Caco-2 (cell line): ENCODE data around the gene HSCB. TPM values are rescaled to one million over a fixed set of nuclear protein-coding genes. Genes with fewer than 3 reads are reported as not detected.
"Not testable (repeated sequence)": the region's sequence is repeated elsewhere in the genome, so short reads cannot be mapped to it uniquely, and the experiment has no call there.

Experiments used
- BruUV-seq: library from RNA; stranded (reverse); fragments of 400-500 nt; replicated peaks from 2 replicates; lab custom pipeline; 2021; lab: Mats Ljungman, UMichigan
- CTCF ChIA-PET: fragments of 300-600 bp; sonication (Branson Sonifier 250); formaldehyde crosslinking; loops from one replicate; lab custom pipeline; 2022; ENCODE audit warnings: antibody characterized with exemption; lab: Charles Lee
- POLR2A ChIA-PET: fragments of 300-600 bp; sonication (Branson Sonifier 250); formaldehyde crosslinking; loops from one replicate; lab custom pipeline; 2022; ENCODE audit warnings: antibody characterized with exemption; lab: Charles Lee
- DNase-seq, 2 experiments: peaks; one replicate each; pipeline versions ENCODE4 v3.0.0 to v3.0.0-alpha.2; 2020 to 2022
- H3K27me3 ChIP-seq: replicated peaks from 2 replicates; pipeline ENCODE4 v1.6.0; 2011; ENCODE audit warnings: low read length; ENCODE audit not compliant: control insufficient read depth, insufficient read depth
- H3K36me3 ChIP-seq: 2 replicates; pipeline ENCODE4 v1.5.1; 2011; ENCODE audit warnings: low read length; ENCODE audit not compliant: control insufficient read depth, insufficient read depth
- H3K4me1 ChIP-seq: fragments of 250-450 bp; sonication (Bioruptor Pico); 2 replicates; pipeline ENCODE4 v1.5.1; 2020; ENCODE audit warnings: mild to moderate bottlenecking
- H3K4me3 ChIP-seq: 2 replicates; pipeline ENCODE4 v1.5.1; 2011; ENCODE audit warnings: low read depth, mild to moderate bottlenecking, control low read depth, low read length
- H3K9me3 ChIP-seq: fragments of 250-450 bp; sonication (Bioruptor Pico); 2 replicates; pipeline ENCODE4 v1.5.1; 2020; ENCODE audit warnings: mild to moderate bottlenecking, moderate library complexity
- H3K27ac Mint-ChIP-seq: one replicate; pipeline ENCODE4 v1.8.0; 2022; ENCODE audit warnings: mixed read lengths; ENCODE audit not compliant: unreplicated experiment
- H3K27me3 Mint-ChIP-seq: one replicate; pipeline ENCODE4 v1.8.0; 2022; ENCODE audit warnings: mixed read lengths; ENCODE audit not compliant: insufficient read depth, unreplicated experiment
- H3K36me3 Mint-ChIP-seq: one replicate; pipeline ENCODE4 v1.8.0; 2022; ENCODE audit warnings: mild to moderate bottlenecking, mixed read lengths; ENCODE audit not compliant: insufficient read depth, unreplicated experiment
- H3K4me1 Mint-ChIP-seq: one replicate; pipeline ENCODE4 v1.8.0; 2022; ENCODE audit warnings: low read depth, mixed read lengths; ENCODE audit not compliant: unreplicated experiment
- H3K4me3 Mint-ChIP-seq: one replicate; pipeline ENCODE4 v1.8.0; 2022; ENCODE audit warnings: mild to moderate bottlenecking, moderate library complexity, mixed read lengths; ENCODE audit not compliant: unreplicated experiment
- H3K9me3 Mint-ChIP-seq: one replicate; pipeline ENCODE4 v1.8.0; 2022; ENCODE audit warnings: mixed read lengths; ENCODE audit not compliant: unreplicated experiment
- intact Hi-C: fragments of 100-400 bp; cut with micrococcal nuclease; formaldehyde crosslinking; loops from one replicate; pipeline ENCODE4 v1.10.0; 2022; ENCODE audit not compliant: unreplicated experiment
- total RNA-seq: library from RNA; stranded (reverse); gene quantifications from 2 replicates; pipeline ENCODE4 v1.2.3, GENCODE V29; 2022
- TF ChIP-seq, protein P1 (sequence below), 2 experiments: fragments of 200-600 bp in 1 of 2; IDR thresholded peaks; 1 replicate in 1 of 2; 2 replicates in 1 of 2; pipeline versions ENCODE4 v1.5.1 to v1.8.0; 2011 to 2022; ENCODE audit warnings: antibody characterized with exemption in 1 of 2, control low read depth in 1 of 2, inconsistent platforms in 1 of 2, low read depth in 1 of 2, low read length in 1 of 2, mild to moderate bottlenecking in 1 of 2, moderate library complexity in 1 of 2; ENCODE audit not compliant: insufficient read depth in 1 of 2, severe bottlenecking in 1 of 2, unreplicated experiment in 1 of 2

Gene HSCB
- total RNA-seq, 1 experiment from 2014 or later, result 8.2 TPM

DNA sequence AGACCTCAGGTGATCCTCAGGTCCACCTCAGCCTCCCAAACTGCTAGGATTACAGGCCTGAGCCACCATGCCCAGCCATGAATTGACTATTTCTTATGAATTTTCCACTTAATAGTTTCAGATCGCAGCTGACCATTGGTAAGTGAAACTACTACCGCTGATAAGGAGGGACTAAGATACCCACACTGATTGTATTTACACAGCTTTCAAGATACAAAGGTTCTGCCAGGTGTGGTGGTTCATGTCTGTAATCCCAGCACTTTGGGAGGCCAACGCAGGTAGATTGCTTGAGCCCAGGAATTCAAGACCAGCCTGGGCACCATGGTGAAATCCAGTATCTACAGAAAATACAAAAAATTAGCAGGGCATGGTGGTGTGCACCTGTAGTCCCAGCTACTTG, 4.1 kb upstream of the HSCB start:
- H3K36me3 ChIP-seq, result 0 out of 2 replicates have a peak, but pooled peaks cover 1% of the 10 kb centered on the region
- no TSS peak for BruUV-seq
- ChIA-PET POLR2A (no interaction called here), CTCF (no interaction called here)
- Mint-ChIP-seq H3K9me3 (no peaks in the 10 kb centered on the region), H3K4me3 (no peak overlapping the region), H3K4me1 (peaks cover 3% of the 10 kb centered on the region), H3K27me3 (no peaks in the 10 kb centered on the region), H3K36me3 (peaks cover 31% of the 10 kb centered on the region), H3K27ac (no peak overlapping the region)
- no peak for DNase-seq
- intact Hi-C loops, result no loop called here
- no peaks in the 10 kb centered on the region for H3K9me3 ChIP-seq
- H3K4me3 ChIP-seq, result no peak overlapping the region
- TF ChIP-seq, protein P1, sequence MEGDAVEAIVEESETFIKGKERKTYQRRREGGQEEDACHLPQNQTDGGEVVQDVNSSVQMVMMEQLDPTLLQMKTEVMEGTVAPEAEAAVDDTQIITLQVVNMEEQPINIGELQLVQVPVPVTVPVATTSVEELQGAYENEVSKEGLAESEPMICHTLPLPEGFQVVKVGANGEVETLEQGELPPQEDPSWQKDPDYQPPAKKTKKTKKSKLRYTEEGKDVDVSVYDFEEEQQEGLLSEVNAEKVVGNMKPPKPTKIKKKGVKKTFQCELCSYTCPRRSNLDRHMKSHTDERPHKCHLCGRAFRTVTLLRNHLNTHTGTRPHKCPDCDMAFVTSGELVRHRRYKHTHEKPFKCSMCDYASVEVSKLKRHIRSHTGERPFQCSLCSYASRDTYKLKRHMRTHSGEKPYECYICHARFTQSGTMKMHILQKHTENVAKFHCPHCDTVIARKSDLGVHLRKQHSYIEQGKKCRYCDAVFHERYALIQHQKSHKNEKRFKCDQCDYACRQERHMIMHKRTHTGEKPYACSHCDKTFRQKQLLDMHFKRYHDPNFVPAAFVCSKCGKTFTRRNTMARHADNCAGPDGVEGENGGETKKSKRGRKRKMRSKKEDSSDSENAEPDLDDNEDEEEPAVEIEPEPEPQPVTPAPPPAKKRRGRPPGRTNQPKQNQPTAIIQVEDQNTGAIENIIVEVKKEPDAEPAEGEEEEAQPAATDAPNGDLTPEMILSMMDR (IDR thresholded peaks at IDR 0.05; ENCODE audit: insufficient read depth in 1 of 2, low read depth in 1 of 2, low read length in 1 of 2, severe bottlenecking in 1 of 2, unreplicated experiment in 1 of 2), result no peak
- no peaks in the 10 kb centered on the region for H3K27me3 ChIP-seq
- H3K4me1 ChIP-seq, result 0 out of 2 replicates have a peak, but pooled peaks cover 5% of the 10 kb centered on the region

DNA sequence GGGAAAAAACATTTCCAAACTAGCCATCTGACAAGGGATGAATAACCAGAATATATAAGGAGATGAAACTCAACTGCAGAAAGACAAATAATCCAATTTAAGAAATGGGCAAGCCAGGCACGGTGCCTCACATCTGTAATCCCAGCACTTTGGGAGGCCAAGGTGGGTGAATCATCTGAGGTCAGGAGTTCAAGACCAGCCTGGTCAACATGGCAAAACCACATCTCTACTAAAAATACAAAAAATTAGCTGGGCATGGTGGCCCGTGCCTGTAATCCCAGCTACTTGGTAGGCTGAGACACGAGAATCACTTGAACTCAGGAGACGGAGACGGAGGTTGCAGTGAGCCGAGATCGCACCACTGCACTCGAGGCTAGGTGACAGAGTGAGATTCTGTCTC, 3.0 kb upstream of the HSCB start:
- H3K9me3 ChIP-seq, H3K9me3 Mint-ChIP-seq, DNase-seq, H3K27ac Mint-ChIP-seq, H3K4me3 Mint-ChIP-seq, H3K36me3 ChIP-seq, CTCF ChIA-PET, H3K4me3 ChIP-seq, BruUV-seq, intact Hi-C loops, H3K4me1 ChIP-seq, H3K27me3 ChIP-seq, H3K27me3 Mint-ChIP-seq: not testable (repeated sequence)
- POLR2A ChIA-PET, result interaction anchor here (0.6 kb wide), 1 partner anchor 61 kb away, joined by 3 read pairs; no protein-coding TSS in a partner anchor
- peaks cover 23% of the 10 kb centered on the region for H3K36me3 Mint-ChIP-seq
- peaks cover 14% of the 10 kb centered on the region for H3K4me1 Mint-ChIP-seq

DNA sequence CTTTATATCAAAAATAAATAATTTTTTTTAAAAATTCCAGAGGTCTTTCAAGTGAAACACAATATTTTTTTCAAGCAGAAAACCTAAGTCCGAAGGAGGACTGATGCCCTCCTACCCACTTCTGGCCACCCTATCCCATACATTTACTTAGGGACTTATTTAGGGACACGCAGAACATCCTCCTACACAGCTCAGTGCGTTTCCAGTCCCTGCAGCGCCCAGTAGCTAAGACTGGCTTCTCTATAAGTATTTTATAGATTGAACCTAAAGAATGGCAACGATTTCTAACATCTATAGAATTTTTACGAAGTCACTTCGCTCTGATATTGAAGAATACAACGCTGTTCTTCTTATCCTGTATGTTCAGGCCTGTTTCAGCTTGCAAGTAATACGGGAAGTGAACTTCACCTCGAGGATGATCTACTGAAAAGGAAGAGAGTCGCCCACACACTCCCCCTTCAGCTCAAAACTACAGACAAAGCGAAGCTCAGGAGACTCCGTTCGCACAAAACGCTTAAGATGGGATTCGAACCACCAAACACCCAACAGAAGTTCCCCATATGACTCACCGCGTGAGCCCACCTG, 547 bp upstream of the HSCB start:
- peak overlapping the region; percentile 44 for H3K4me3 ChIP-seq
- CTCF ChIA-PET, result interaction anchor here (0.9 kb wide), 1 partner anchor 31 kb away, joined by 4 read pairs; the partner anchor contains the start of gene CCDC117
- TF ChIP-seq, protein P1 (IDR thresholded peaks at IDR 0.05; ENCODE audit: insufficient read depth in 1 of 2, low read depth in 1 of 2, low read length in 1 of 2, severe bottlenecking in 1 of 2, unreplicated experiment in 1 of 2), result no peak
- Mint-ChIP-seq H3K4me1 (peaks cover 14% of the 10 kb centered on the region), H3K27me3 (no peaks in the 10 kb centered on the region), H3K36me3 (peaks cover 34% of the 10 kb centered on the region), H3K9me3 (no peaks in the 10 kb centered on the region), H3K4me3 (peak overlapping the region; percentile 90), H3K27ac (peak overlapping the region; percentile 77)
- H3K9me3 ChIP-seq, result no peaks in the 10 kb centered on the region
- BruUV-seq, result TSS peak; percentile 80
- DNase-seq, result no peak
- 0 out of 2 replicates have a peak, but pooled peaks cover 5% of the 10 kb centered on the region for H3K4me1 ChIP-seq
- no peaks in the 10 kb centered on the region for H3K36me3 ChIP-seq
- POLR2A ChIA-PET, result interaction anchor here (0.6 to 0.8 kb wide), 3 partner anchors 29 to 43 kb away, joined by 3 to 7 read pairs (median 3); partner anchors contain the start of gene CCDC117
- H3K27me3 ChIP-seq, result no peaks in the 10 kb centered on the region
- intact Hi-C loops, result loop anchor here (1.0 to 5.0 kb wide), 2 partner anchors 31 to 86 kb away; partner anchors contain the start of gene CCDC117
